Smooth muscle cell of the brain vasculature (primary cell): ENCODE results near the gene THAP8.

ENCODE experiments used
- DNase-seq: peaks from one replicate; pipeline ENCODE4 v3.0.0-alpha.2; 2012; ENCODE audit warnings: low read depth, low spot score

Gene THAP8

GRCh38 chr19:35995048-35995993 is 58.8 kb downstream of the THAP8 start, which contains the start of gene SDHAF1:
TSS of gene SDHAF1 (plus strand) at chr19:35995188. CDS start at chr19:35995275, 87 bp downstream.
- peak; percentile 74 for DNase-seq

- no peak for DNase-seq
Measured at GRCh38 chr19:35993923-35994598, 60.0 kb downstream of the THAP8 start.

- no peak for DNase-seq
Measured at GRCh38 chr19:35992907-35993765, 60.9 kb downstream of the THAP8 start.

GRCh38 chr19:35991731-35992450 is 62.2 kb downstream of the THAP8 start:
- no peak for DNase-seq

- no peak for DNase-seq
Measured at GRCh38 chr19:35990771-35991730, 63.0 kb downstream of the THAP8 start.

- DNase-seq = no peak
Measured at GRCh38 chr19:35990156-35990555, 63.9 kb downstream of the THAP8 start.

GRCh38 chr19:35988824-35989223 is 65.3 kb downstream of the THAP8 start:
- no peak for DNase-seq

GRCh38 chr19:35987571-35987896 is 66.6 kb downstream of the THAP8 start:
- no peak for DNase-seq

- DNase-seq = no peak
Measured at GRCh38 chr19:35986664-35987570, 67.2 kb downstream of the THAP8 start.

- no peak for DNase-seq
Measured at GRCh38 chr19:35986111-35986510, 68.0 kb downstream of the THAP8 start.
